Ovary (tissue), 9 donors: ENCODE measurements around the gene BRSK2. TPM values are rescaled to one million over a fixed set of nuclear protein-coding genes. Genes with fewer than 3 reads are reported as not detected.

Experiments
- DNase-seq, 5 donors: peaks; one replicate each; pipeline ENCODE4 v3.0.0-alpha.2; 2019 to 2020
- H3K27ac ChIP-seq, 2 donors: fragments of 200-600 bp; one replicate each; pipeline versions ENCODE4 v1.5.1 to v1.8.0; 2019 to 2022
- H3K27me3 ChIP-seq: fragments of 200-600 bp; one replicate; pipeline ENCODE4 v1.8.0; 2022
- H3K36me3 ChIP-seq: fragments of 200-600 bp; sonication (generic); one replicate; pipeline ENCODE4 v1.5.1; 2019
- H3K4me1 ChIP-seq: one replicate; pipeline ENCODE4 v1.8.1; 2013; ENCODE audit warnings: mild to moderate bottlenecking, moderate library complexity; ENCODE audit not compliant: insufficient read depth
- H3K4me3 ChIP-seq: fragments of 200-600 bp; sonication (generic); one replicate; pipeline ENCODE4 v1.5.1; 2017
- H3K9me3 ChIP-seq, 2 donors: fragments of 200-600 bp in 1 of 2; sonication (generic) in 1 of 2; one replicate each; pipeline versions ENCODE4 v1.5.1 to v1.8.1; 2013 to 2019; ENCODE audit warnings: mild to moderate bottlenecking in 1 of 2, moderate library complexity in 1 of 2
- EP300 ChIP-seq: sonication (generic); formaldehyde crosslinking; IDR thresholded peaks from one replicate; pipeline ENCODE4 v1.6.1; 2017; ENCODE audit warnings: antibody characterized with exemption
- POLR2A ChIP-seq: fragments of 450-650 bp; IDR thresholded peaks from one replicate; pipeline ENCODE4 v1.6.1; 2017; ENCODE audit warnings: antibody characterized with exemption, mild to moderate bottlenecking, moderate library complexity
- WGBS, 3 donors: extraction: QIAGEN DNeasy Blood & Tissue Kit in 1 of 3; methylation state at CpG; one replicate each; pipeline versions ENCODE4 v1.1.5 to v1.1.7; 2013 to 2017; 5-methylcytosine and 5-hydroxymethylcytosine counted together
- intact Hi-C, 4 donors: fragments of 100-400 bp; cut with DNase I; formaldehyde crosslinking; loops; one replicate each; pipeline versions ENCODE4 v1.11.0 to v1.15.1; 2022 to 2023
- polyA plus RNA-seq, 2 donors: library from polyadenylated mRNA; stranded (reverse); fragments of 200-250 nt in 1 of 2; fragments of 350-450 nt in 1 of 2; fragmentation: Illumina TruSeq in 1 of 2; extraction: RNeasy Lipid Tissue Mini Kit (QIAGEN cat#74804) in 1 of 2; gene quantifications; one replicate each; pipeline ENCODE4 v1.2.3, GENCODE V29; 2013 to 2014
- total RNA-seq, 7 donors: library from RNA; depleted of rRNA in 2 of 7; stranded (reverse); fragments of >200 nt in 2 of 7; fragmentation: NEBNext Ultra II Directional in 3 of 7; extraction: Animal tissue kit (Norgen Biotek cat#: 25700) in 3 of 7; gene quantifications; one replicate each; pipeline versions ENCODE4 v1.1.0 to v1.2.4, GENCODE V29; 2016 to 2023
- TF ChIP-seq, protein P1 (sequence below), 3 donors: fragments of 450-650 bp in 2 of 3; fragments of 200-600 bp in 1 of 3; IDR thresholded peaks; one replicate each; pipeline versions ENCODE4 v1.5.1 to v1.8.0; 2016 to 2022; ENCODE audit warnings: antibody characterized with exemption in 3 of 3, mild to moderate bottlenecking in 1 of 3
- donor health status: DM: no; HTN: no; CAD: no; lungs with moderate emphysema.
- donor health status: DM: no; HTN: no; CAD: no.
- donor health status: Bipolar disorder and iron deficiency.
- donor health status: DM: yes; HTN: yes; CAD: no.
- donor health status: DM: no; HTN: no; CAD: no.
- donor health status: DM: yes; HTN: yes; CAD: no.

The BRSK2 gene
- total and polyA plus RNA-seq, 9 donors, result 0.22 to 1.5 (median 0.52) TPM

DNA sequence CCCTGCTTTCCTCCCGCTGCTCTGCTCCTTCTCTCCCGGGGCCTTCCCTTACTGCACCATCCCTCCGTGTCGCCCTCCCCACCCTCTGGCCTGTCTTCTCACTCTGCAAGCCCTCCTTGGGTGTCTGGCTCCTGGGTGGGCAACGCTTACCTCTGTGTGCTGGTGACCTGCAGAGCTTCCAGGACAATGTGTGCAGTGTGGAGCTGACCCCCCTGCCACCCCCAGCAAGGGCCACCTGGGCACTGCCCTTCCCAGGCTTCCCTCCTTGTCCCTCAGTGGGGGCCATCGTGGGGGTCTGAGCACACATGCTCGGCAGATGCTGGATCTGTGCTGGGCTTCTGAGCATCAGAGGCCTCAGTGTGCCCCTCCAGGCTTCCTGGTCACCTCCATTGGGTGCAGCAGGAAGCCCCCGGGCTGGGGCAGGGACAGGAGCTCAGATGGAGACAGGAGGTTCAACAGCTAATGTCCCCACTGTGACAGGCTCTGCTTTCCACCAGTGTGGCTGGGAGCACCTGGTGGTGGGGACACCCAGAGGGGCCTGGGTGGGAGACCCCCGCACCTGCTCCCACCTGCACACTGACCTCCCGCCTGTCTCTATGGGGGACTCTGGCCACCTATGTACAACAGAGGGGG lies 7.8 kb upstream of the BRSK2 start:
- Histone ChIP-seq H3K36me3 (no peaks in the 10 kb centered on the region), H3K4me1 (no peaks in the 10 kb centered on the region), H3K4me3 (no peak overlapping the region), H3K27me3 (no peaks in the 10 kb centered on the region), H3K9me3 (no peaks in the 10 kb centered on the region), H3K27ac (no peak overlapping the region)
- WGBS, 3 donors, result 65 to 80% (median 74%) methylated on average over 10 of the region's 10 CpGs
- intact Hi-C loops, result no loop called here
- no peak for TF ChIP-seq POLR2A
- TF ChIP-seq EP300, result no peak
- TF ChIP-seq, protein P1, sequence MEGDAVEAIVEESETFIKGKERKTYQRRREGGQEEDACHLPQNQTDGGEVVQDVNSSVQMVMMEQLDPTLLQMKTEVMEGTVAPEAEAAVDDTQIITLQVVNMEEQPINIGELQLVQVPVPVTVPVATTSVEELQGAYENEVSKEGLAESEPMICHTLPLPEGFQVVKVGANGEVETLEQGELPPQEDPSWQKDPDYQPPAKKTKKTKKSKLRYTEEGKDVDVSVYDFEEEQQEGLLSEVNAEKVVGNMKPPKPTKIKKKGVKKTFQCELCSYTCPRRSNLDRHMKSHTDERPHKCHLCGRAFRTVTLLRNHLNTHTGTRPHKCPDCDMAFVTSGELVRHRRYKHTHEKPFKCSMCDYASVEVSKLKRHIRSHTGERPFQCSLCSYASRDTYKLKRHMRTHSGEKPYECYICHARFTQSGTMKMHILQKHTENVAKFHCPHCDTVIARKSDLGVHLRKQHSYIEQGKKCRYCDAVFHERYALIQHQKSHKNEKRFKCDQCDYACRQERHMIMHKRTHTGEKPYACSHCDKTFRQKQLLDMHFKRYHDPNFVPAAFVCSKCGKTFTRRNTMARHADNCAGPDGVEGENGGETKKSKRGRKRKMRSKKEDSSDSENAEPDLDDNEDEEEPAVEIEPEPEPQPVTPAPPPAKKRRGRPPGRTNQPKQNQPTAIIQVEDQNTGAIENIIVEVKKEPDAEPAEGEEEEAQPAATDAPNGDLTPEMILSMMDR (IDR thresholded peaks at IDR 0.05), result no peak
- DNase-seq, result no peak

GRCh38 chr11:1382429-1382828 lies 7.3 kb upstream of the BRSK2 start:
- DNase-seq, result peak in 2 of 5 donors; percentile 20 to 41
- no peaks in the 10 kb centered on the region for H3K9me3 ChIP-seq
- TF ChIP-seq EP300, result no peak
- TF ChIP-seq, protein P1 (IDR thresholded peaks at IDR 0.05), result no peak
- TF ChIP-seq POLR2A, result no peak
- H3K36me3 ChIP-seq, result no peaks in the 10 kb centered on the region
- H3K27me3 ChIP-seq, result no peaks in the 10 kb centered on the region
- no peaks in the 10 kb centered on the region for H3K4me1 ChIP-seq
- H3K27ac ChIP-seq, result no peak overlapping the region
- no peak overlapping the region for H3K4me3 ChIP-seq
- intact Hi-C loops, result no loop called here
- WGBS, 3 donors, result 56 to 68% (median 64%) methylated on average over 23 of the region's 23 CpGs

- peak; percentile 69 to 80 (median 79) for DNase-seq
- Histone ChIP-seq H3K4me1 (no peaks in the 10 kb centered on the region), H3K27me3 (no peaks in the 10 kb centered on the region), H3K4me3 (peak overlapping the region; percentile 37), H3K27ac (peak overlapping the region in 1 of 2 donors; percentile 39), H3K36me3 (no peaks in the 10 kb centered on the region), H3K9me3 (no peaks in the 10 kb centered on the region)
- TF ChIP-seq, protein P1 (IDR thresholded peaks at IDR 0.05), result peak in 1 of 3 donors; percentile 17
- TF ChIP-seq EP300, result no peak
- 0 to 1% (median 1%) methylated on average over 32 to 56 of the region's 56 CpGs for whole genome bisulfite sequencing, 3 donors
- intact Hi-C loops, result no loop called here
Observed at GRCh38 chr11:1382831-1383607, 6.7 kb upstream of the BRSK2 start.

GRCh38 chr11:1384199-1384970 lies 5.3 kb upstream of the BRSK2 start:
- TF ChIP-seq EP300, result no peak
- TF ChIP-seq, protein P1 (IDR thresholded peaks at IDR 0.05), result no peak
- no peak for TF ChIP-seq POLR2A
- intact Hi-C loops, result no loop called here
- no peak for DNase-seq

More at GRCh38 chr11:1384199-1384970, 5.3 kb upstream of the BRSK2 start:
- no peaks in the 10 kb centered on the region for H3K27me3 ChIP-seq
- H3K27ac ChIP-seq, result no peak overlapping the region
- no peaks in the 10 kb centered on the region for H3K9me3 ChIP-seq
- no peaks in the 10 kb centered on the region for H3K36me3 ChIP-seq
- WGBS, 3 donors, result 74 to 79% (median 76%) methylated on average over 21 of the region's 21 CpGs
- H3K4me1 ChIP-seq, result peaks cover 1% of the 10 kb centered on the region
- no peak overlapping the region for H3K4me3 ChIP-seq
